GM21360 (cell line): ENCODE measurements around the gene ACTR3C.
"Not testable (repeated sequence)": the region's sequence is repeated elsewhere in the genome, so short reads cannot be mapped to it uniquely, and the experiment has no call there.

Experiments
- ATAC-seq: cut with Tn5 transposase; IDR thresholded peaks from one replicate; pipeline ENCODE4 v1.9.1; 2021; ENCODE audit warnings: mild to moderate bottlenecking, moderate library complexity; ENCODE audit not compliant: unreplicated experiment

ACTR3C gene

DNA sequence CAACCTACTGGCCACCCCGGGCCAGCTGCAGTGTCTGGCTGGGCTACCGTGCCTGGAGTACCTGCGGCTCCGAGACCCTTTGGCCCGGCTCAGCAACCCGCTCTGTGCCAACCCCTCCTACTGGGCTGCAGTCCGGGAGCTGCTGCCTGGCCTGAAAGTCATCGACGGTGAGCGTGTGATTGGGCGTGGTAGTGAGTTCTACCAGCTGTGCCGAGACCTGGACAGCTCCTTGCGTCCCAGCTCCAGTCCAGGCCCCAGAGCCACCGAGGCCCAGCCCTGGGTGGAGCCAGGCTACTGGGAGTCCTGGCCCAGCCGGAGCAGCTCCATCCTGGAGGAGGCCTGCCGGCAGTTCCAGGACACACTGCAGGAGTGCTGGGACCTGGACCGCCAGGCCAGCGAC, 13.8 kb upstream of the ACTR3C start:
- ATAC-seq, result no peak

GRCh38 chr7:150336746-150337145, 13.4 kb upstream of the ACTR3C start:
- no peak for ATAC-seq

DNA sequence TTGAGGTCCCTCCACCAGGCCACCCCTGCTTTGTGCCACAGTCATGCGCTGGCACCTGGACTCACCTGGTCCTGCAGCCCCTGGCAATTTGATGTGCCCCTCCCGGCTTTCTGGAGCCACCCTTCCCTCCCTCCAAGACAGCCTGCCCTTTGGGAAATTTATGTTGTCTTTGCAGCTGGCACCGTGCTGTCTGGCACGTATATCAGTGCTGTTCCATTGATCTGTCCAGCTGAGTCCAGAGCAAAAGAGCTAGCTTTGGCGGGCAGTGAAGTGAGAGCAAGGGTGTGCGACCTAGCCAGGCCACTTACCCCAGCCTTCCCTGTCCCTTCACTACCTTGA, 12.4 kb upstream of the ACTR3C start:
- ATAC-seq, result no peak

DNA sequence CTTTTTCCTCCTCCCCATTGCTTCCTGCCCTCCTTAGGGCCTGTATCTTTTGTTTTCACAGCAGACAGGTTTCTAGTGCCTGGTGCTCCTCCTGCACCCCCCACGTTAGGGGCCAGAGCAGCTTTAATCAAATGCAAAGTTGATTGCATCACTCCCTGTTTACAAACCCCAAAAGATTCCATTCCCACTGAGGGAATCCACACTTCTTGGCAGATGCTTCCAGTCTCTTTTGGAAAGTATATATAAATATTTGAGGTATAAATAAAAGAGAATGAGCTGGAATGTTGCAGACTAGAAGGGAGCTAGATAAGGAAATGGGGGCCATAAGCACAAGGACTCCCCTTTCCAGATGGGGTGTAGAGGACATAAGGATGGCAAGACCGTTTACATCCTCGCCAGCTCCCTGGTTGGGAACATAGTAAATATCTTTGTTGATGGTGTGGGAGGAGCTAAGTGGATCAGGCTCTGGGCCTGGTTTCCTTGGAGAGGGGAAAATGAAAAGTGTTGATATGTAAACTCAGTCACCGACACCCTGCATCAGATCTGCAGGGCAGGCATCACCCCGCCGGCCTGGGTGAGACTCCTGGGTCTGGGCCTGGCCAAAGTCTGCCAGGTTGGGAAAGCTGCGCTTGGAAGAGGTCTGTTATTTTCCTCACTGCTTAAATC, 11.9 kb upstream of the ACTR3C start:
- ATAC-seq, result no peak

DNA sequence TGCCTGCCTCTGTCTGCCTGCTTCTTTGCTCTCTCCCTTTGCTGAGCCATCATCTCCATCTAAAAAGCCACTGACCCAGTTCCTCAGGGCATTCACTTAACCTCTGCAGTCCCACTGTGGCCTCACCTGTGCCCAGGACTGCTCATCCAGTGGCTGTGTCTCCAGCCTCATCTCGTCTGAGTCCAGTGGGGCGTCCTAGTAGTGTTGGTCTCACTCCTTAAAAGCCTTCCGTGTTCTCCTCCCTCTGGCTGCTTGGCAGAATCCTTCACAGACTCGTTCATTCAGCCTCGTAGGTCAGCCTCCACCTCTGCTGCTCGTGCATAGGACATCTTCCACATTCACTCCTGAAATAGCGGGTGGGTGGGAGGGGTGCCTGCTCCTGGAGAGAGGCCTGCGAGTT, 10.8 kb upstream of the ACTR3C start:
- no peak for ATAC-seq

DNA sequence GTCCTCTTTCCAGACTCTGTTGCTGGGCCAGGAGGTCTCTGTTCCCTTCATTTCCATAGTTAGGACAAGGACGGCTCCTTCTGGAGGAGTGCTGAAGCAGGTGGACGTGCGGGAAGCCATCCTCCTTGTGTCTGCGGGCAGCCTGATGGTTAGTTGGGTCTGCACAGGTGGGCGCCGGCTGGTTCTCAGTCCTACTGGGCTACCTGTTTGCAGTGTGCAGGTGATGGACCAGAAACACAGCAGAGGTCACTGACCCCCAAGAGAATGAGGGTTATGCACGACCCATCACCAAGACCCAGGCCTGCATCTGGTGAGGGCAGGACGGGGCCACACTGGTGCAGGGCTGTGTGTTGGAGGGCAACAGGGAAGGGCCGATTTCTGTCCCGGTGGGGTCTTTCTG, 10.3 kb upstream of the ACTR3C start:
- ATAC-seq, result no peak

DNA sequence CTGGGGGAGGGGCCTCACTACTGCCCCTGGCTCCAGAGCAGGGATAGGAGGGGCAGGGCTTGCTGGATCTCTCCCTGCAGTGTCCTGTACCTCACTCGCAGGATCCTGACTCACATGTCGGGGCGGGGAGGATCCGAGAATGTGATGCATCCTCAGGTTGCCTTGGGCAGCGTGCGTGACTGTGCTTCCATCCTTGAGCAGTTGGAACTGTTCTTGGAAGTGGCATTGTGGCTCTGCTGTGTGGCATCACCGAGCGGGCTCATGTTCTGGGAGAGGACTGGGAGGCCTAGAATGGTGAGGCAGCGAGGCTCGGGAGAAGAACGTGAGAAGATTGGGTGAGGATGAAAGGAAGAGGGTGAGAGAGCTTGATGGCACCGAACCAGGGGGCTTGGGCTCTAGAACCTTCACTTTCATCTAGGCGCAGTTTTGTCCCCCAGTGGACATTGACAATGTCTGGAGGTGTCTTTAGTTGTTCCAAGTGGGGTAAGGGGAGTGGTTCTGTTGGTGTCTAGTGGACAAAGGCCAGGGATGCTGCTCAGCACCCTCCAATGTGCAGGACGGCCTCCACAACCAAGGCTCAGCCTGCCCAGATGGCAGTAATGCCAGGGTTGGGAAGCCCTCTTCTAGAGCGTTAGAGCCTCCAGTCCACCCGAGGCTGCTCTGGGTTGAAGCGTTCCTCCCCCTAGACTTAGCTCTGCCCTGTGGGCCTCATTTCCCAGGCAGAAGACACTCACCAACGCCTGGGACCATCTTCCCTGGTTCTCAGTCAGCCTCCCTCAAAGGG, 9.7 kb upstream of the ACTR3C start:
- no peak for ATAC-seq

- ATAC-seq, result no peak
Measured at GRCh38 chr7:150330211-150330885, 7.0 kb upstream of the ACTR3C start.

- no peak for ATAC-seq
Measured at GRCh38 chr7:150329331-150330120, 6.2 kb upstream of the ACTR3C start.

DNA sequence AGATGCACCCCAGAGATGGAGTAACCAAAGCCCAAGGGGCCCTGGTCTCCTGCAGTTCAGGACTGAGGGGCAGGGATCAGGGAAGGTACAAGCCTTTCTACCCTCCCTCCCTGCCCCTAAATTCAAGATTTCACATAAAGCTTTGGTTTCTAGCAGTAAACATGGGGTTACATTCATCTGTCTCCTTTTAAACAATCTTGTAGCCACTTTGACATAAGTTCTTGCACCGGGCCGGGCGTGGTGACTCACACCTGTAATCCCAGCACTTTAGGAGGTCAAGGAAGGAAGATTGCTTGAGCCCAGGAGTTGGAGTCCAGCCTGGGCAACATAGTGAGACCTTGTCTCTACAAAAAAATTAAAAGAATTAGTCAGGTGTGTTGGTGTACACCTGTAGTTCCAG, 4.0 kb upstream of the ACTR3C start:
- ATAC-seq, result no peak

GRCh38 chr7:150326657-150327268, 3.4 kb upstream of the ACTR3C start:
- ATAC-seq, result no peak

DNA sequence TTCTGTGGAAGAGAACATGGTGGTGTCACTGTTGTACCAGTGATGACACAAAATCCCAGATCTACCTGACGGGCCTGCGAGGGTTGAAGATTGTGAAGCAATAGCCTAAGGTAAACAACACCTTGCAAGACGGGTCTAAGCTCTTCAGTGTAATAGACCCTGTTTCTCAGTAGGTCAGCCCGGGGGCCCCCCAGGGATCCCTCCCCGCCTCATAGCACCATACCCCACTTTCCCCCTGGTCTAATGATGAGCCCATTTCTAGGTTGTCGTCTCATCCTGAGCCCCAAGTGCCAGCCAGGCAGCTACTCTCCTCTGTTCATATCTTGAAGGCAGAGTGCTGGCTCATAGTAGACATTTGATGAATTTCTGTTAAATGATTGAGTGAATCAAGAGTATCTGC, 2.6 kb upstream of the ACTR3C start:
- ATAC-seq, result no peak

DNA sequence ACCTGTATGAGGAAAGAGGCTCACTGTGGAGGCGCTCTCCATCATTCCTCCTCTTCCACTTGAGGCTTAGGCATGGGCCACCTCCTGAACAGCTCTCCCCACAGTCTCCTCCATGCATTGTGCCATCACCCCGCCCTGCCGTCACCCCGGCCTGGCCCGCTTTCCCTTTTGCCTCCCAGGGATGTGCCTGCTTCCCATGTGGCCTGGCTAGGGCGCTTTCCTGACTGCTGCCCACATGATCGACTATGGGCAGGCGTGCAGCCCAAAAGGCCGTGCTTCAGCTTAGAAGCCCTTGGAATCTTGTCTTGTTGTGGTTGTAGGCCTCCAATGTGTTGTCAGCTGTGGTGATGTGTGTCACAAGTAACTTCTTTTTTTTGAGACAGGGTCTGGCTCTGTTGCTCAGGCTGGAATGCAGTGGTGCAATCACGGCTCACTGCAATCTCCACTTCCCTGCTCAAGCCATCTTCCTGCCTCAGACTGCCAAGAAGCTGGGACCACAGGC, 1.8 kb upstream of the ACTR3C start:
- ATAC-seq, result no peak

- ATAC-seq, result no peak
Measured at GRCh38 chr7:150324373-150324961, 1.1 kb upstream of the ACTR3C start.

DNA sequence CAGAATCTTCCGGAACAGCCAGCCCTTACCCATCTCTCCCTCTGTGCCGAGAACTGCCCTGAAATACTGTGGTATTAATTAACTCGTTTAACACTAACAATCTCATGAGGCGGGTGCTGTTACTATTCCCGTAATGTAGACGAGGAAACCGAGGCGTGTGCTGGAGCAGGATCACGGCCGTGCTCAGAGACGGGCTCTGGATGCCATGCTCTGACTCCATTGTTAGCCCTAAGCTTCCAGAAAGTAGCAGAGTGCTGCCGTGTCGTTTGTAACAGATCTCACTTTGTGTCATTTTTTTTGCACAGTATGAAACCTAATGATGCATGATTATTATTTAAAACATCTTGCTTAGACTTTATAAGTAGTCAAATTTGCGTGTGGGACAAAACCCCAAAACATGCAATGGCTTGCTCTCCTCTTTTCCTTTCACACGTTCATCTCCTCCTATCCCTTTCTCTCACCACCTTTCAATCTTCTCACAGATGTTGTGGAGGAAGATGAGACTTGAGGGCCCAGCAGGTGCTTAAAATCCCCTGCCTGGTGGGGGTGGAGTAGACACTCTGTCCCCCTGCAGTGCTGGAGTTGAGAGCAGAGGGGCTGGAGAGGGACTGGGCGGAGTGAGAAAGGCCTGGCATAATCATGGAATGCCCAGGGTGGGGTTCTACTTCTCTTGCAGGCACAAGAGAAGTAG, 482 bp upstream of the ACTR3C start:
- peak; percentile 14 for ATAC-seq

GRCh38 chr7:150322114-150322832, 1.1 kb downstream of the ACTR3C start:
- ATAC-seq, result no peak

DNA sequence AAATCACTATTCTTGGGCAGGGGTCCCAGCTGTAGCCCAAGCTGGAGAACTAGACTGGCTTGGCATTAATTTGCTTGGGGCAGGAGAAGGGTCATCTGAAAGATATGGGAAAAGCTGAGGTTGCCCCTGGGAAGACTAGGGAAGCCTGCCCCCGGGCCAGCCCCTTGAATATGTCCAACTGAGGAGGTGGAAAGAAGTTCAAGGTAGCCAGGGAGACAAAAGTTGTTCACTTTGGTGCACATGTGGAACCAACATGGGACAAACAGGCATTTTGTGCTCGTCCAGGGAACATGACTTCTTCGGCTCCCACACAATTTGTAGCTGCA, 1.6 kb downstream of the ACTR3C start:
- ATAC-seq, result no peak

GRCh38 chr7:150317748-150318444, 5.4 kb downstream of the ACTR3C start:
- ATAC-seq, result no peak

- not testable (repeated sequence) for ATAC-seq
Measured at GRCh38 chr7:150316987-150317386, 6.4 kb downstream of the ACTR3C start.
